Naive thymus-derived CD4-positive, alpha-beta T cell (primary cell): ENCODE results near the gene CAMSAP1. TPM values are rescaled to one million over a fixed set of nuclear protein-coding genes. Genes with fewer than 3 reads are reported as not detected.
A peak's percentile ranks its signal among the peaks of the same experiment; 100 is the strongest.

Source experiments
- ATAC-seq: fragments of 150-1000 bp; cut with Tn5 transposase; 2 replicates; pipeline ENCODE4 v1.10.0; 2021; ENCODE audit warnings: mild to moderate bottlenecking, moderate library complexity
- CTCF ChIA-PET: fragments of 350-600 bp; sonication (Branson Sonifier 250); formaldehyde crosslinking; loops from one replicate; lab custom pipeline; 2021; ENCODE audit warnings: antibody characterized with exemption; lab: Charles Lee
- POLR2A ChIA-PET: fragments of 350-600 bp; sonication (Branson Sonifier 250); formaldehyde crosslinking; loops from one replicate; lab custom pipeline; 2021; ENCODE audit warnings: antibody characterized with exemption, inconsistent platforms; lab: Charles Lee
- DNase-seq, 9 donors: peaks; one replicate each; pipeline versions ENCODE4 v3.0.0 to v3.0.0-alpha.2; 2020 to 2022; ENCODE audit warnings: mixed read lengths in 1 of 9
- H3K27ac ChIP-seq: one replicate; pipeline ENCODE4 v1.7.0; 2013; ENCODE audit warnings: mild to moderate bottlenecking, low read depth, low read length, moderate library complexity
- H3K27me3 ChIP-seq, 2 donors: one replicate each; pipeline ENCODE4 v1.7.0; 2013; ENCODE audit warnings: low read length in 2 of 2, mild to moderate bottlenecking in 2 of 2, moderate library complexity in 2 of 2; ENCODE audit not compliant: control insufficient read depth in 2 of 2, insufficient read depth in 2 of 2
- H3K36me3 ChIP-seq, 3 experiments: 1 replicate in 2 of 3; 2 replicates in 1 of 3; pipeline ENCODE4 v1.7.0; 2013; ENCODE audit warnings: low read length in 3 of 3, mild to moderate bottlenecking in 3 of 3, moderate library complexity in 1 of 3; ENCODE audit not compliant: insufficient read depth in 3 of 3, control insufficient read depth in 2 of 3
- H3K4me1 ChIP-seq, 2 donors: one replicate each; pipeline ENCODE4 v1.7.0; 2013; ENCODE audit warnings: low read length in 2 of 2, mild to moderate bottlenecking in 2 of 2, moderate library complexity in 1 of 2; ENCODE audit not compliant: control insufficient read depth in 2 of 2, insufficient read depth in 2 of 2
- H3K4me3 ChIP-seq: 2 replicates; pipeline ENCODE4 v1.7.0; 2013; ENCODE audit warnings: mild to moderate bottlenecking, low read length
- H3K9me3 ChIP-seq, 3 experiments: 1 replicate in 2 of 3; 2 replicates in 1 of 3; pipeline ENCODE4 v1.7.0; 2013; ENCODE audit warnings: low read length in 3 of 3; ENCODE audit not compliant: control insufficient read depth in 2 of 3
- H3K27ac Mint-ChIP-seq, 9 donors: one replicate each; pipeline ENCODE4 v1.8.0; 2020 to 2022; ENCODE audit warnings: mixed read lengths in 9 of 9, mild to moderate bottlenecking in 8 of 9, moderate library complexity in 5 of 9, inconsistent platforms in 2 of 9
- H3K27me3 Mint-ChIP-seq, 5 donors: one replicate each; pipeline ENCODE4 v1.8.0; 2021 to 2022; ENCODE audit warnings: mixed read lengths in 5 of 5, mild to moderate bottlenecking in 1 of 5
- H3K36me3 Mint-ChIP-seq, 5 donors: one replicate each; pipeline ENCODE4 v1.8.0; 2020 to 2022; ENCODE audit warnings: mixed read lengths in 5 of 5, mild to moderate bottlenecking in 3 of 5, inconsistent platforms in 1 of 5
- H3K4me1 Mint-ChIP-seq, 7 donors: one replicate each; pipeline ENCODE4 v1.8.0; 2020 to 2022; ENCODE audit warnings: mixed read lengths in 7 of 7, mild to moderate bottlenecking in 3 of 7, inconsistent platforms in 1 of 7
- H3K4me3 Mint-ChIP-seq, 10 donors: one replicate each; pipeline ENCODE4 v1.8.0; 2020 to 2022; ENCODE audit warnings: mild to moderate bottlenecking in 10 of 10, mixed read lengths in 10 of 10, moderate library complexity in 6 of 10, inconsistent platforms in 2 of 10
- H3K9me3 Mint-ChIP-seq, 11 donors: one replicate each; pipeline ENCODE4 v1.8.0; 2020 to 2022; ENCODE audit warnings: mixed read lengths in 11 of 11, mild to moderate bottlenecking in 4 of 11, inconsistent platforms in 1 of 11, moderate library complexity in 1 of 11
- intact Hi-C, 2 donors: fragments of 100-400 bp; cut with micrococcal nuclease; formaldehyde crosslinking; loops; one replicate each; pipeline ENCODE4 v1.15.1; 2023
- polyA plus RNA-seq, 2 donors: library from polyadenylated mRNA; unstranded; fragments of 300-500 nt; fragmentation: Illumina TruSeq; gene quantifications; one replicate each; pipeline ENCODE4 v1.2.3, GENCODE V29; 2021
- total RNA-seq, 6 experiments: library from RNA in 5 of 6; stranded (reverse) in 5 of 6; gene quantifications; 1 replicate in 5 of 6; 2 replicates in 1 of 6; pipeline ENCODE4 v1.2.3 and lab custom pipeline; 2021 to 2026

Gene CAMSAP1
- total and polyA plus RNA-seq, 7 experiments from 2014 or later = 0.65 to 34.3 (median 21.5) TPM

DNA sequence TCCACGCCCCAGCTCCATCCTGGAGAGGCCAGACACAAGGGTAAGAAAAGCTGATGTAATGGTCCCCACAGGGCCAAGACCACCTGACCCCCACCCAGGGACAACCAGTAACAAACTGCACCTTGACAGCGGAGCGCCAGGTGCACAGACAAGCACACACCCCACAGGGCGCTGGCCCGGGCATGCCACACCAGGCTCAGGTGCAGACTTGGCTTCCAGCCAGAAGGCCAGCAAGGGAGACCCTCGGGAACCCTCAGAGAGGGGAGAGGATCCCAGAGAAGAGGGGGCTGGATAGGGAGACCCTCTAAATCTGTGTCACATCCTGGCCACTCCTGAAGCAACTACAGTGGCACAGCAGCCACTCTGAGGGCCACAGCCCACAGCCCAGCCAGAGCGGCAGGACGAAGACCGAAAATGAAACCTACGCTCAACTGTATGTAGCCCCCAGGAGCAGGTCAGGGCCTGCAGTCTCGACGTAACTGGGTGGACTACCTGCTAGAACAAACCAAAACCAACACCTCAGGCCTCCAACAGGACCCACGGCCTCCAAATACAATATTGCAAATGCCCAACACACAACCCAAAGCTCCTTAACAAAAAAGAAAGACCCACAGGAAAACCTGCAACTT is 18.5 kb downstream of the CAMSAP1 start:
- ATAC-seq (no peak), DNase-seq (no peak)
- no peaks in the 10 kb centered on the region for H3K27me3 Mint-ChIP-seq
- peak overlapping the region in 6 of 10 donors; percentile 29 to 94 (median 41) for H3K4me3 Mint-ChIP-seq
- Histone ChIP-seq H3K27me3 (no peaks in the 10 kb centered on the region), H3K27ac (no peak overlapping the region), H3K4me3 (no peak overlapping the region), H3K9me3 (no peaks in the 10 kb centered on the region), H3K36me3 (no peaks in the 10 kb centered on the region), H3K4me1 (peaks cover 11 to 28% of the 10 kb centered on the region in 2 donors)
- H3K36me3 Mint-ChIP-seq = no peaks in the 10 kb centered on the region
- ChIA-PET CTCF (no interaction called here), POLR2A (interaction anchor here (1.3 kb wide), 1 partner anchor 19 kb away, joined by 4 read pairs; the partner anchor contains the start of gene CAMSAP1)
- intact Hi-C loops = no loop called here
- peaks cover 0 to 1% (median 0%) of the 10 kb centered on the region in 11 donors for H3K9me3 Mint-ChIP-seq
- H3K4me1 Mint-ChIP-seq = peaks cover 51 to 86% (median 81%) of the 10 kb centered on the region in 7 donors
- peak overlapping the region in 6 of 9 donors; percentile 28 to 87 (median 72) for H3K27ac Mint-ChIP-seq

DNA sequence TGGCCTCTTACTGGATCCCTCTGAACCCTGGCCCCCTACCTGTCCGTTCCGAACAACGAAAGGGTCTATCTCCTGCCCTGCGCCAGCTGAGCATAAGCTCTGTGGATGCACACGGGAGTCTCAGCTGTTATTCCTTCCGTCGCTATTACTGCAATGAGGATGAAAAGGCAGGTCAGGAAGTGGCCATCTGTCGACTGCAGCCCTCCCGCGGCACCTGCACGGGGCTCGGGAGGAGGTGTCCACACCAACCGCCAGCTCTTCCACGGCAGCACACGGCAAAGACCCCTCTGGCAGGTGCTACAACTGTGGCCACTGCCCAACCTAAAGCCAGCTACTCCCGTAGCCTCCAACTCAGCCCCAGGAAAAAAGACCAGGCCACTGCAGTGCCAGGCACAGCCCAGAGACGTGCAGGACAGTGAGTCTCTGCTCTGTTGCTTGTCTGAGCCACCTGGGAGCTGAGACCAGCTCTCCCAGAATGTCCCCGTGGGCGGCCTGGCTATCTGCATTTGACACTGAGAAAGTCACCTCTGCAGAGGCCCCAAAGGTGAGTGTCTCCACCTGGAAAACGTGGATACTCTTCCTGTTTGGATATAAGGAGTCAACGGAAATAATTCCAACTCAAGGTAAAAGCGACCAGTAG is 19.1 kb downstream of the CAMSAP1 start:
- peak overlapping the region in 8 of 9 donors; percentile 41 to 96 (median 88) for H3K27ac Mint-ChIP-seq
- DNase-seq = no peak
- H3K4me1 Mint-ChIP-seq = peaks cover 50 to 86% (median 81%) of the 10 kb centered on the region in 7 donors
- Histone ChIP-seq H3K4me1 (peaks cover 11 to 23% of the 10 kb centered on the region in 2 donors), H3K27me3 (no peaks in the 10 kb centered on the region), H3K27ac (peak overlapping the region; percentile 69), H3K36me3 (no peaks in the 10 kb centered on the region), H3K9me3 (no peaks in the 10 kb centered on the region), H3K4me3 (peak overlapping the region; percentile 38)
- no peak for ATAC-seq
- no peaks in the 10 kb centered on the region for H3K36me3 Mint-ChIP-seq
- POLR2A ChIA-PET = interaction anchor here (1.3 kb wide), 1 partner anchor 19 kb away, joined by 4 read pairs; the partner anchor contains the start of gene CAMSAP1
- peaks cover 0 to 1% (median 0%) of the 10 kb centered on the region in 11 donors for H3K9me3 Mint-ChIP-seq
- H3K4me3 Mint-ChIP-seq = peak overlapping the region; percentile 6 to 94 (median 82)
- CTCF ChIA-PET = interaction anchor here (0.7 kb wide), 1 partner anchor 9 kb away, joined by 5 read pairs; no protein-coding TSS in a partner anchor
- intact Hi-C loops = no loop called here
- no peaks in the 10 kb centered on the region for H3K27me3 Mint-ChIP-seq

- H3K36me3 ChIP-seq = peaks cover 0 to 4% (median 0%) of the 10 kb centered on the region in 3 experiments
- ChIA-PET POLR2A (no interaction called here), CTCF (interaction anchor here (0.7 kb wide), 1 partner anchor 9 kb away, joined by 5 read pairs; no protein-coding TSS in a partner anchor)
- peaks cover 46 to 87% (median 77%) of the 10 kb centered on the region in 7 donors for H3K4me1 Mint-ChIP-seq
- H3K27ac Mint-ChIP-seq = peak overlapping the region; percentile 66 to 96 (median 88)
- H3K9me3 ChIP-seq = no peaks in the 10 kb centered on the region
- no peaks in the 10 kb centered on the region for H3K36me3 Mint-ChIP-seq
- ATAC-seq (peak; percentile 91), DNase-seq (peak; percentile 40 to 75 (median 66))
- H3K27me3 Mint-ChIP-seq = no peaks in the 10 kb centered on the region
- peak overlapping the region; percentile 38 for H3K4me3 ChIP-seq
- intact Hi-C loops = loop anchor here (1.0 to 2.0 kb wide), 3 partner anchors 20 to 74 kb away; partner anchors contain the start of genes CAMSAP1 (in 1 of the 2) and UBAC1 (in 1 of the 2)
- H3K27ac ChIP-seq = peak overlapping the region; percentile 69
- peaks cover 11 to 23% of the 10 kb centered on the region in 2 donors for H3K4me1 ChIP-seq
- H3K27me3 ChIP-seq = no peaks in the 10 kb centered on the region
- H3K4me3 Mint-ChIP-seq = peak overlapping the region; percentile 68 to 94 (median 84)
- H3K9me3 Mint-ChIP-seq = peaks cover 0 to 1% (median 0%) of the 10 kb centered on the region in 11 donors
Observed at GRCh38 chr9:135887585-135888050, 19.7 kb downstream of the CAMSAP1 start.

DNA sequence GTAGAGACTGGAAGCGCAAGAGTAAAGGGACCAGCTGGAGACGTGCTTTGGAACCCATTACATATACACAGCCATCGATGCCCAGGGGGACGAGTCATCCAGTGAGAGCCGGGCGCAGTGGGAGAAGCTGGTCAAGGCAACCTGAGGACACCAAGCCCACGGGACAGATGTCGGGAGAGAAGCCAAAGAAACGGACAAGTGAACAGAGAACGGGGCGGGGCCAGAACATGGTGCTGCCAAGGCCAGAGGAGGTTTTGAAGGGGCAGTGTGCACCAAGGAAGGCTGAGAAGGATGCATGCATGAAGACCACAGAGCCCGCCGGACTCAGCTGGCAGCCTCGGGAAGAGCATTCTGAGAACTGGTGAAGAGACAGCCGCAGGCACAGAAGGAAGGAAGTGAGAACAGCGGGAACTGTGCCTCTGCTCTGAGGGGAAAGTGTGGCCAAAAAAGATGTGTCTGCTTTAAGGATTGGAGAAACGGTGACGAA is 20.3 kb downstream of the CAMSAP1 start:
- Histone ChIP-seq H3K4me3 (peak overlapping the region; percentile 38), H3K36me3 (peaks cover 0 to 10% (median 0%) of the 10 kb centered on the region in 3 experiments), H3K9me3 (no peaks in the 10 kb centered on the region), H3K27ac (peak overlapping the region; percentile 69), H3K27me3 (no peaks in the 10 kb centered on the region), H3K4me1 (peaks cover 11 to 23% of the 10 kb centered on the region in 2 donors)
- intact Hi-C loops = loop anchor here (1.0 to 2.0 kb wide), 3 partner anchors 20 to 74 kb away; partner anchors contain the start of genes CAMSAP1 (in 1 of the 2) and UBAC1 (in 1 of the 2)
- POLR2A ChIA-PET = no interaction called here
- CTCF ChIA-PET = no interaction called here
- peak overlapping the region; percentile 66 to 96 (median 88) for H3K27ac Mint-ChIP-seq
- H3K4me3 Mint-ChIP-seq = peak overlapping the region; percentile 68 to 94 (median 84)
- H3K4me1 Mint-ChIP-seq = peaks cover 45 to 83% (median 78%) of the 10 kb centered on the region in 7 donors
- no peaks in the 10 kb centered on the region for H3K36me3 Mint-ChIP-seq
- DNase-seq (peak in 1 of 9 donors; percentile 17), ATAC-seq (peak; percentile 33)
- H3K9me3 Mint-ChIP-seq = peaks cover 0 to 1% (median 0%) of the 10 kb centered on the region in 11 donors
- H3K27me3 Mint-ChIP-seq = no peaks in the 10 kb centered on the region

DNA sequence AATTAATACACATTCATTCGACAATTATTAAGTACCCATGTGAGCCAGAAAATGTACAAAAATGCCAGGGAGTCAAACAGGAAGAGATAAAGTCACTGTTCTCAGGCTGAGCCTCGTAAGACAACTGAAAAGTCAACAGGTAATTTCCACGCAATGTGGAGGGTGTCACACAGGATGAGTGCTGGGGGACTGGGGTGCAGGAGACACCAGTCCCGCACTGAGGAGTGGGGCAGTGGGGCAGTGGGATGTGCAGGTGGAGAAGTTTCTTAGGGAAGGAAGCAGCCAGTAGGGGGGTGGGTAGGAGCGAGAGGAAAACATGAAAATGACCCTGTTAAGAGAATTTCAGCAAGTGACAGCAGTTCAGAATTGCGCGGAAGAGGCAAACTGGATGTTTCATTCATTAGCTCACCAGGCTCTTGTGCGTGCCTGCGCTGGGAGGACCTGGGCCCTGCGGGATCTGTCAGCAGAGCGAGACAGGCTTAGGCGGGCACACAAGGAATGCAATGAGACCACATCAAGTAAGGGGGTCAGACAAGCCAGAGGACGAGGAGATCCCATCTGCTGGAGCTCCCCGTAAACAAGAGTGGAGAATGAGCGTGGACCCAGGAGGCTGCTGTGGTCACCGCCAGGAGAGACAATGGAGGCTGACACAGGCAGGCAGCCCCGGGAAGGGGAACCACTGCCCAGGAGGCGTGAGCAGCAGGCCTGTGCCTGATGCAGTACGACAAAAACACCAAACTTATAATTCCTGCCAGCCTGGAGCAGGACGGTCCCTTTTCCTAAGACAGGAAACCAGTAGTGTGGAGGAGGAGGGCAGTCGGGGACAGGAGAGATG is 21.0 kb downstream of the CAMSAP1 start:
- peak overlapping the region; percentile 66 to 96 (median 88) for H3K27ac Mint-ChIP-seq
- H3K27me3 Mint-ChIP-seq = no peaks in the 10 kb centered on the region
- Histone ChIP-seq H3K4me1 (peaks cover 11 to 23% of the 10 kb centered on the region in 2 donors), H3K9me3 (no peaks in the 10 kb centered on the region), H3K27me3 (no peaks in the 10 kb centered on the region), H3K36me3 (peaks cover 0 to 16% (median 0%) of the 10 kb centered on the region in 3 experiments), H3K27ac (no peak overlapping the region), H3K4me3 (no peak overlapping the region)
- H3K4me1 Mint-ChIP-seq = peaks cover 42 to 76% (median 73%) of the 10 kb centered on the region in 7 donors
- peaks cover 0 to 1% (median 0%) of the 10 kb centered on the region in 11 donors for H3K9me3 Mint-ChIP-seq
- intact Hi-C loops = loop anchor here in 1 of 2 donors (2.0 kb wide), 1 partner anchor 22 kb away; no protein-coding TSS in a partner anchor
- peak overlapping the region; percentile 68 to 94 (median 84) for H3K4me3 Mint-ChIP-seq
- DNase-seq (no peak), ATAC-seq (no peak)
- CTCF ChIA-PET = no interaction called here
- POLR2A ChIA-PET = no interaction called here
- no peaks in the 10 kb centered on the region for H3K36me3 Mint-ChIP-seq
